Activated CD4-positive, alpha-beta T cell treated with anti-CD3 and anti-CD28 coated beads, Interleukin-2, amount 10 ng/mL, durations not matched to agents 24 days and 14 days (primary cell): Measurements from ENCODE around the gene FKBP8. TPM values are rescaled to one million over a fixed set of nuclear protein-coding genes. Genes with fewer than 3 reads are reported as not detected.

Experiments
- DNase-seq: peaks from one replicate; pipeline ENCODE4 v3.0.0; 2022
- H3K27ac Mint-ChIP-seq: one replicate; pipeline ENCODE4 v1.8.0; 2022; ENCODE audit warnings: mild to moderate bottlenecking, mixed read lengths
- H3K27me3 Mint-ChIP-seq: one replicate; pipeline ENCODE4 v1.8.0; 2022; ENCODE audit warnings: mixed read lengths
- H3K36me3 Mint-ChIP-seq: one replicate; pipeline ENCODE4 v1.8.0; 2022; ENCODE audit warnings: low read depth, mild to moderate bottlenecking, mixed read lengths
- H3K4me1 Mint-ChIP-seq: one replicate; pipeline ENCODE4 v1.8.0; 2021; ENCODE audit warnings: mixed read lengths
- H3K4me3 Mint-ChIP-seq: one replicate; pipeline ENCODE4 v1.8.0; 2022; ENCODE audit warnings: mild to moderate bottlenecking, moderate library complexity, mixed read lengths
- H3K9me3 Mint-ChIP-seq: one replicate; pipeline ENCODE4 v1.8.0; 2021; ENCODE audit warnings: mixed read lengths
- intact Hi-C: fragments of 100-400 bp; cut with micrococcal nuclease; formaldehyde crosslinking; loops from one replicate; pipeline ENCODE4 v1.15.1; 2023
- total RNA-seq: library from RNA; stranded (reverse); gene quantifications from 2 replicates; pipeline ENCODE4 v1.2.3, GENCODE V29; 2022

The FKBP8 gene
- total RNA-seq, 1 donor from 2014 or later: 170 TPM

DNA sequence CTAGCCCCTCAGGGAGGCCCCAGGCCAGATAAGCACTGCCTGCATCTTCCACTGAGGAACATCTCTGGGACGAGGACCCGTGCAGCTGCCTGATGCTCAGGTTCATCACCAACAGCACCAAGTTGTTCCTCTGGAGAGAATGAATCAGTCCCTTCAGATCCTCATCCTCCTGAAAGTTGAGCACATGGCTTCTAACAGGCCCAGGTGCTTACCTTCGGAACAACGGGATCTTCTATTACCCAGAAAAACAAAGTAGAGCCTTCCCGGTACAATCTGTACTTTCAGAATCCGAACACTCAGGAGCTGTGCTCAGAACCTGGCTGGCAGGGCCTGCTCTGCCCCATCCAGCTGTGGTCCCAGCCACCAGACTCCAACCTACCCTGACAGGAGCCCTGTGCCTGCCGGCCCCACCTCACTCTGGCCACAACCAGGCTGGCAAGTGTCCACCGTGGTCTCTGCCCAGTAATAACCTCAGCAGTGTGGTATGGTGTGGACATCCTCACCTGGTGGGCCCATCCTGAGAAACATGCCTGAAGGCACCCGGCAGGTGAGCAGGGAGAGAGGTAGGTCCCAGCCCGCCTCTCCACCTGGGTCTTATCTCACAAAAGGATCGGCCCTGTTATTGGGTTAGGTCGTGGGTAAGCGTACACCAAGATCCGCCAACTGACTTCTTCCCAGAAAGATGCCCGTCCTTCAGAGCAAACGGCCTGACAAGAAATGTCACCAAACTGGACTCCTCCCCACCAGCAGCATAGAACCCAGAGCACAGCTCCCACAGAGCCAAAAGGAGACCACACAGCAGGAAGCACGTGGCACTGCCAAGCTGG is 55.6 kb downstream of the FKBP8 start:
- no peaks in the 10 kb centered on the region for H3K27me3 Mint-ChIP-seq

DNA sequence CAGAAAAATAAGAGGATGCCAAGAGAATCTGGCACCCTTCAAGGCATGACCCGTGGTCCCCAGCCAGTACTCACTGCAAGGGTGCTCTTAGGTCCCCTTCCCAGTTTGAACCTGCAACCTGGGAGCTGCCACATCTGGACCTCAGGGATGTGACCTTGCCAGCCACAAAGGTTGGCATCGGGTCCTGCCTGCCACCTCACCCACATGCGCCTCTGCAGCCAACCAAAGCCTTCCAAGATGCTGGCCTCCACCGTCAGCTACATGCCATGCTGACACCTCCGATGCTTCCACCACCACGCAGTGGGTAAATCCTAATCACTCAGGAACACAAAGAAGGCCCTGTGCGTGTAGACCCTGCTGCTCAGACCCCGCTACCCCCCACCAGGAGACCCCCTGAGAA is 56.6 kb downstream of the FKBP8 start:
- H3K9me3 Mint-ChIP-seq: no peaks in the 10 kb centered on the region
- no peaks in the 10 kb centered on the region for H3K27me3 Mint-ChIP-seq
- peaks cover 1% of the 10 kb centered on the region for H3K36me3 Mint-ChIP-seq
- intact Hi-C loops: no loop called here
- no peak overlapping the region for H3K4me3 Mint-ChIP-seq
- peak overlapping the region; percentile 34 for H3K27ac Mint-ChIP-seq
- DNase-seq: no peak
- peaks cover 30% of the 10 kb centered on the region for H3K4me1 Mint-ChIP-seq

More for the DNA sequence above, 55.6 kb downstream of the FKBP8 start:
- Mint-ChIP-seq H3K4me1 (peaks cover 22% of the 10 kb centered on the region), H3K9me3 (no peaks in the 10 kb centered on the region), H3K36me3 (peaks cover 1% of the 10 kb centered on the region), H3K27ac (peak overlapping the region; percentile 4), H3K4me3 (no peak overlapping the region)
- no peak for DNase-seq
- intact Hi-C loops: no loop called here

DNA sequence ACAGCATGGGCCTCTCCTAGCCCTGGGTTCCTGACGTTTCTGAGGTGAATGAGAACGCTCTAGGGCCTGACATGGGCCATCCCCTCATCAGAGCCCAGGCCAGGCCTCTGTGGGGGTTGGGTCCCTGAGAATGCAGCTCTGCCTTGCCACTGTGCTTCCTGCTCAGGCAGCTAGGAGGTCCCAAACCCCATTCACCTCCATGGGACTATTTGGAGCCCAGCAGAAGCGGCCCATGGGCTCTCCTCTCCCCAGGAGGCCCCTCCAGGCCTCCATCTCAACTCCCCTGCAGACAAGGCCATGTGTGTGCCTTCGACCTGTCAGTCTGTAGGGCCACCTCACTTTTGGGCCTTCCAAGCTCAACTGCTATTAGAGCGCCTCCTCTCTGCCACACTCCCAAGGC is 58.4 kb downstream of the FKBP8 start:
- no peak overlapping the region for H3K4me3 Mint-ChIP-seq
- H3K4me1 Mint-ChIP-seq: peaks cover 43% of the 10 kb centered on the region
- H3K9me3 Mint-ChIP-seq: no peaks in the 10 kb centered on the region

DNA sequence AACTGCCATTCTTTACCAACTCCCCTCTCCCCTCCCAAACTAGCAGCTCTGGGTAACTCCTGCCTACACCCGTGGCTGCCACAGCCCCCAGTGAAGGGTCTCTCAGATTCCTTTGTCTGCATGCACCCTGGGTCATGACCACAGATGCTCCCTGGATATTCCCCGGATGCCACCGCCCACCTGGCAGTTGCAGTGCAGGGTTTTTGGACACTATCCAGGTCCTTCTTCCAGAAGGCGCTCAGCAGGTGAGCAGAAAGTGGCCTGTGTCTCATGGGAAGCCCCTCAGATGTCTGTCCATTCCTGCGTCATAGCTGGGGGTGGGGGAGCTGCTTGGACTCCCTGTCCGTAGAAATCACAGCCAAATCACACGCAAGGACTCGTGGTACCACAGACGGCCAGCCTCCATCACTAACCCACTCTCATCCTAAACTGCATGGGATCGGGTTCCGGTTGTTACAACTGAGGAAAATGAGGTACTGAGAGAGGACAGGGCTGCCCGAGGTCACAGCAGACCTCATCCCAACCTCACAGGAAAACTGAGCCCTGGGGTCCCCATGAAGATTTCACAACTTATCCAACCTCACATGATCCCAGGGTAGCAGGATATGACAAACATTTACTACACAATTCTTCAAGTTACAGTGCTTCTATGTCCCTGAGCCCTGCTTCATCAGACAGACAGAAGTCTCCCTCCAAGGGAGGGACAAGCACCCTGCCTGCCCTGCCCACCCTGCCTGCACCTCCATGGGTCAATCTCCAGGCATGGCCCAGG is 60.1 kb downstream of the FKBP8 start:
- H3K9me3 Mint-ChIP-seq: no peaks in the 10 kb centered on the region
- H3K27me3 Mint-ChIP-seq: no peaks in the 10 kb centered on the region
- peak overlapping the region; percentile 14 for H3K27ac Mint-ChIP-seq

More for the DNA sequence above, 58.4 kb downstream of the FKBP8 start:
- Mint-ChIP-seq H3K27me3 (no peaks in the 10 kb centered on the region), H3K27ac (no peak overlapping the region), H3K36me3 (peaks cover 4% of the 10 kb centered on the region)
- no peak for DNase-seq
- intact Hi-C loops: no loop called here

More for the DNA sequence above, 60.1 kb downstream of the FKBP8 start:
- Mint-ChIP-seq H3K4me1 (peaks cover 58% of the 10 kb centered on the region), H3K4me3 (no peak overlapping the region), H3K36me3 (peaks cover 5% of the 10 kb centered on the region)
- DNase-seq: no peak
- intact Hi-C loops: no loop called here

Other genes with a start within 250 kb of the FKBP8 start
- gene LSM4, start 220.5 kb downstream of the FKBP8 start, total RNA-seq: 217 and 225 TPM in 2 replicates
- 14.6 and 18.5 TPM in 2 replicates for gene PGPEP1, start 203.0 kb downstream of the FKBP8 start, total RNA-seq
- 0.26 TPM in 1 of 2 replicates, not detected in the other for gene GDF15, start 157.4 kb downstream of the FKBP8 start, total RNA-seq
- not detected in 2 replicates for gene LRRC25, start 146.0 kb downstream of the FKBP8 start, total RNA-seq
- 154 TPM in 2 replicates for gene SSBP4, start 124.2 kb downstream of the FKBP8 start, total RNA-seq
- 9.9 and 10.9 TPM in 2 replicates for gene ISYNA1, start 105.4 kb downstream of the FKBP8 start, total RNA-seq
- 25.5 and 27.8 TPM in 2 replicates for gene ELL, start 21.5 kb downstream of the FKBP8 start, total RNA-seq
- gene KXD1, start 14.3 kb upstream of the FKBP8 start, total RNA-seq: 124 and 134 TPM in 2 replicates
- 1,581 and 1,604 TPM in 2 replicates for gene UBA52, start 28.3 kb upstream of the FKBP8 start, total RNA-seq
- gene REX1BD, start 45.2 kb upstream of the FKBP8 start, total RNA-seq: 130 and 138 TPM in 2 replicates
- not detected in 2 replicates for gene CRLF1, start 63.2 kb upstream of the FKBP8 start, total RNA-seq
- gene TMEM59L, start 69.3 kb upstream of the FKBP8 start, total RNA-seq: not detected in 2 replicates
- gene KLHL26, start 93.5 kb upstream of the FKBP8 start, total RNA-seq: 12.1 and 14.0 TPM in 2 replicates
- gene CRTC1, start 140.1 kb upstream of the FKBP8 start, total RNA-seq: 7.1 and 7.2 TPM in 2 replicates
- gene COMP, start 247.7 kb upstream of the FKBP8 start, total RNA-seq: not detected in 2 replicates